Astrocyte (in vitro differentiated cells and primary cell): ENCODE measurements around the gene SLC9A9.

ENCODE experiments used
- CTCF ChIP-seq: IDR thresholded peaks from 2 replicates; pipeline ENCODE4 v1.5.1; 2011; ENCODE audit warnings: low read depth, mild to moderate bottlenecking, inconsistent platforms, low read length, moderate library complexity; ENCODE audit not compliant: insufficient read depth
- EZH2 ChIP-seq: IDR thresholded peaks from 2 replicates; pipeline ENCODE4 v1.6.1; 2012; ENCODE audit warnings: mild to moderate bottlenecking, low read length, inconsistent platforms; ENCODE audit not compliant: insufficient read depth

GRCh38 chr3:143559296-143559695 is 289.0 kb downstream of the SLC9A9 start:
- TF ChIP-seq CTCF, result no peak
- TF ChIP-seq EZH2, result no peak
